Neural cell (in vitro differentiated cells): ENCODE data around the gene SGTA. TPM values are rescaled to one million over a fixed set of nuclear protein-coding genes. Genes with fewer than 3 reads are reported as not detected.

ENCODE experiments used
- H2AFZ ChIP-seq: fragments of 200-600, 300-800 bp; sonication (generic), shearing (Covaris generic); 2 replicates; pipeline ENCODE4 v1.6.0; 2014; ENCODE audit warnings: low read depth, mild to moderate bottlenecking, antibody characterized with exemption, low read length, moderate library complexity
- H3F3A ChIP-seq: fragments of 200-600 bp; shearing (Covaris generic); 2 replicates; pipeline ENCODE4 v1.6.1; 2016; ENCODE audit warnings: mild to moderate bottlenecking, moderate library complexity, mixed read lengths, antibody characterized with exemption, low read length; ENCODE audit not compliant: insufficient read depth, poor library complexity, severe bottlenecking
- H3K27ac ChIP-seq: fragments of 200-600, 300-800 bp; sonication (generic), shearing (Covaris generic); 2 replicates; pipeline ENCODE4 v1.5.1; 2014; ENCODE audit warnings: mild to moderate bottlenecking, low read length, moderate library complexity
- H3K27me3 ChIP-seq: fragments of 300-800, 200-600 bp; sonication (generic), shearing (Covaris generic); 2 replicates; pipeline ENCODE4 v1.6.0; 2014; ENCODE audit warnings: mild to moderate bottlenecking, low read depth, low read length, moderate library complexity; ENCODE audit not compliant: insufficient read depth
- H3K36me3 ChIP-seq: fragments of 300-800, 200-600 bp; sonication (generic), shearing (Covaris generic); 2 replicates; pipeline ENCODE4 v1.5.1; 2014; ENCODE audit warnings: mild to moderate bottlenecking, antibody characterized with exemption, low read length, moderate library complexity; ENCODE audit not compliant: insufficient read depth
- H3K4me2 ChIP-seq: fragments of 300-800, 200-600 bp; sonication (generic), shearing (Covaris generic); 2 replicates; pipeline ENCODE4 v1.6.0; 2014; ENCODE audit warnings: mild to moderate bottlenecking, low read length
- H3K4me3 ChIP-seq: fragments of 300-800, 200-600 bp; sonication (generic), shearing (Covaris generic); 2 replicates; pipeline ENCODE4 v1.5.1; 2014; ENCODE audit warnings: mild to moderate bottlenecking, low read length, moderate library complexity
- H3K79me2 ChIP-seq: fragments of 200-600 bp; shearing (Covaris generic); replicated peaks from 2 replicates; pipeline ENCODE4 v1.6.0; 2014; ENCODE audit warnings: mild to moderate bottlenecking, low read length, moderate library complexity; ENCODE audit not compliant: insufficient read depth
- H3K9ac ChIP-seq: fragments of 300-800, 200-600 bp; sonication (generic), shearing (Covaris generic); 2 replicates; pipeline ENCODE4 v1.6.1; 2016; ENCODE audit warnings: mild to moderate bottlenecking, low read length, mixed read lengths
- H3K9me2 ChIP-seq: fragments of 200-600 bp; shearing (Covaris generic); 2 replicates; pipeline ENCODE4 v1.6.1; 2016; ENCODE audit warnings: mild to moderate bottlenecking, low read length, mixed read lengths; ENCODE audit not compliant: insufficient read depth
- H3K9me3 ChIP-seq: fragments of 200-600, 300-800 bp; sonication (generic), shearing (Covaris generic); 2 replicates; pipeline ENCODE4 v1.6.1; 2016; ENCODE audit warnings: mild to moderate bottlenecking, mixed run types, low read length, moderate library complexity, mixed read lengths
- H4K20me1 ChIP-seq: fragments of 200-600 bp; shearing (Covaris generic); 2 replicates; pipeline ENCODE4 v1.6.1; 2016; ENCODE audit warnings: mild to moderate bottlenecking, mixed run types; ENCODE audit not compliant: insufficient read depth
- EP300 ChIP-seq: fragments of 450-650 bp; conservative IDR thresholded peaks from 2 replicates; pipeline ENCODE4 v1.6.1; 2014; ENCODE audit warnings: antibody characterized with exemption, mild to moderate bottlenecking, moderate library complexity; ENCODE audit not compliant: poor library complexity, severe bottlenecking
- EZH2 ChIP-seq: fragments of 200-600, 300-800 bp; shearing (Covaris generic), sonication (generic); IDR thresholded peaks from 2 replicates; pipeline ENCODE4 v1.6.1; 2014; ENCODE audit warnings: antibody characterized with exemption, low read length, borderline replicate concordance, mild to moderate bottlenecking; ENCODE audit not compliant: insufficient read depth, poor library complexity, severe bottlenecking
- MXI1 ChIP-seq: fragments of 450-650 bp; conservative IDR thresholded peaks from 2 replicates; pipeline ENCODE4 v1.6.1; 2014; ENCODE audit warnings: antibody characterized with exemption, mild to moderate bottlenecking; ENCODE audit not compliant: poor library complexity, severe bottlenecking
- POLR2AphosphoS5 ChIP-seq: IDR thresholded peaks from 2 replicates; pipeline ENCODE4 v1.6.1; 2012
- RAD21 ChIP-seq: fragments of 450-650 bp; conservative IDR thresholded peaks from 2 replicates; pipeline ENCODE4 v1.6.1; 2014; ENCODE audit warnings: antibody characterized with exemption, mild to moderate bottlenecking, moderate library complexity
- SMC3 ChIP-seq: fragments of 450-650 bp; conservative IDR thresholded peaks from 2 replicates; pipeline ENCODE4 v1.6.1; 2014; ENCODE audit warnings: antibody characterized with exemption, mild to moderate bottlenecking, moderate library complexity; ENCODE audit not compliant: poor library complexity
- TAF1 ChIP-seq: IDR thresholded peaks from 2 replicates; pipeline ENCODE4 v1.6.1; 2012; ENCODE audit warnings: low read depth
- polyA plus RNA-seq: library from polyadenylated mRNA; depleted of rRNA; stranded (reverse); fragments of >200 nt; gene quantifications from 2 replicates; pipeline ENCODE4 v1.2.3, GENCODE V29; 2014
- TF ChIP-seq, protein P1 (sequence below): fragments of 450-650 bp; IDR thresholded peaks from 2 replicates; pipeline ENCODE4 v1.5.1; 2014; ENCODE audit warnings: antibody characterized with exemption, mild to moderate bottlenecking, moderate library complexity; ENCODE audit not compliant: poor library complexity, severe bottlenecking
- TF ChIP-seq, protein P2 (sequence below): IDR thresholded peaks from 2 replicates; pipeline ENCODE4 v1.6.1; 2012; ENCODE audit warnings: borderline replicate concordance

SGTA gene
- polyA plus RNA-seq, 1 donor from 2014 or later: 80.6 TPM

DNA sequence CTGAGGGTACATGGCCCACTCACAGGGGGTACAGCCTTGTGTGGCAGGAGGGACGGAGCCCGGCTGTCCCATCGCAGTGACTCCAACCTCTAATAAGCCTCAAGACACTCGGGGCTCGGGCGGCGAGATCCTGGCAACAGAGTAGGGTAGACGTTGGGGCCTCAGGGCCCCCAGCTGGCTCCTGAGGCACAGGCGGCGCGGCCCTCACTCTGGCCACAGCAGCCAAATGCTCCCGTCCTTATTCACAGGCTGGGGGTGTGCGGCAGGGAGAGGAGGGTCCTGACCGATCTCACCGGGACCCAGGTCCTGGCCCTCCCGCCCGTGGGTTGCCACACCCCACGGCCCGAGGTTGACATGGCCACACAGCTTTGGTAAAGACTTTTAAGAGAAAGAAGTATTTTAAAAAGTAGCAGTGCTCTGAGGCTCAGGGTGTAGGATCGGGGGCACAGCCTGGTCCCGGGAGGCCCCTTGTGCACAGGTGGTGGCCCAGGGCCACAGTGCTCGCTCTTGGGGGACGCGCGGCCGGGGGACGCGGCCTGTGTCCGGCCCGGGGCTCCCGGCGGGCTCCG is 50.8 kb downstream of the SGTA start:
- H2AFZ ChIP-seq: no peak overlapping the region
- H3K79me2 ChIP-seq: no peaks in the 10 kb centered on the region
- H3K27me3 ChIP-seq: no peaks in the 10 kb centered on the region
- H3K9ac ChIP-seq: no peak overlapping the region
- H3K9me3 ChIP-seq: no peaks in the 10 kb centered on the region
- H3K27ac ChIP-seq: no peak overlapping the region
- H3K4me2 ChIP-seq: no peak overlapping the region
- TF ChIP-seq MXI1 (no peak), TAF1 (no peak), EP300 (no peak), POLR2AphosphoS5 (no peak), EZH2 (no peak), RAD21 (no peak)
- TF ChIP-seq, protein P1, sequence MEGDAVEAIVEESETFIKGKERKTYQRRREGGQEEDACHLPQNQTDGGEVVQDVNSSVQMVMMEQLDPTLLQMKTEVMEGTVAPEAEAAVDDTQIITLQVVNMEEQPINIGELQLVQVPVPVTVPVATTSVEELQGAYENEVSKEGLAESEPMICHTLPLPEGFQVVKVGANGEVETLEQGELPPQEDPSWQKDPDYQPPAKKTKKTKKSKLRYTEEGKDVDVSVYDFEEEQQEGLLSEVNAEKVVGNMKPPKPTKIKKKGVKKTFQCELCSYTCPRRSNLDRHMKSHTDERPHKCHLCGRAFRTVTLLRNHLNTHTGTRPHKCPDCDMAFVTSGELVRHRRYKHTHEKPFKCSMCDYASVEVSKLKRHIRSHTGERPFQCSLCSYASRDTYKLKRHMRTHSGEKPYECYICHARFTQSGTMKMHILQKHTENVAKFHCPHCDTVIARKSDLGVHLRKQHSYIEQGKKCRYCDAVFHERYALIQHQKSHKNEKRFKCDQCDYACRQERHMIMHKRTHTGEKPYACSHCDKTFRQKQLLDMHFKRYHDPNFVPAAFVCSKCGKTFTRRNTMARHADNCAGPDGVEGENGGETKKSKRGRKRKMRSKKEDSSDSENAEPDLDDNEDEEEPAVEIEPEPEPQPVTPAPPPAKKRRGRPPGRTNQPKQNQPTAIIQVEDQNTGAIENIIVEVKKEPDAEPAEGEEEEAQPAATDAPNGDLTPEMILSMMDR: no peak
- H4K20me1 ChIP-seq: no peaks in the 10 kb centered on the region
- no peak overlapping the region for H3K4me3 ChIP-seq
- H3F3A ChIP-seq: no peaks in the 10 kb centered on the region
- H3K9me2 ChIP-seq: no peaks in the 10 kb centered on the region
- no peaks in the 10 kb centered on the region for H3K36me3 ChIP-seq

DNA sequence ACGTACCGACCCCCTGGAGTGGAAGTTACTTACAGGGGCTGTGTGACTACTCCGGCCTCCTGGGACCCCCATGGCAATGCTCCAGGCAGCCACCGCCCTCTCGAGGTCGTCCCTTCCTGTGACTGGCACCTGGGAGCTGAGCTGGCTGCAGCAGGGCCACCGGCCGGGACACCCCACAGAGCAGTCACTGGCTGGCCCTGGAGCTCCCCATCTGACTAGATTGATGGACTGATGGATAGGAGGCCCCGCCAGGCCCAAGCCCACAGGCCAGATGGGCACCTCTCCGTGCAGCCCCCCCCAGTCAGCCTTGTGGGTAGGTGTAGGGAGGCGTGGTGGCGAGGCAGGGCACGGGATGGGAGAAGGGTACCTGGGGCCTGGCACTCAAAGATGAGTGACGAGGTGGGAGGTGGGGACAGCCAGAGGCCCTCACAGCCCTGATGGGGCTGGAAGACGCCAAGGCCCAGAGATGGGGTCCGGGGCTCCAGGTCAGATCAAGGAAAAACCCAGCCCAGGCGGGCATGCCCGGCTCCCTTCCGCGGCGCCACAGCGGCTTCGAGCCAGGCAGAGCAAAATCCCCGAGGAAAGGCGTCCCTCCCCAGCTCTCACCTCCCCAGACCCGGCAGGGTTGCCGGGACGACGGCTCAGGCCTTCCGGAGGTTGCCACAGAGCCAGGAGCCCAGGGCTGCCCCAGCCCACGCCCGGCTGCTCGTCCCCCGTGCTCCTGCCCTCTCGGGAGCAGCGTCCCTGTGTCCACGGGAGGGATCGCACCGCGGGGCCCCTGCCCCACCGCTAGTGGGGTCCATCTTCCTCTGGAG is 51.7 kb downstream of the SGTA start:
- Histone ChIP-seq H3K9ac (no peak overlapping the region), H3K4me3 (no peak overlapping the region), H3F3A (no peaks in the 10 kb centered on the region), H2AFZ (no peak overlapping the region), H3K27ac (no peak overlapping the region), H3K79me2 (no peaks in the 10 kb centered on the region), H4K20me1 (no peaks in the 10 kb centered on the region), H3K36me3 (no peaks in the 10 kb centered on the region), H3K9me3 (no peaks in the 10 kb centered on the region), H3K9me2 (no peaks in the 10 kb centered on the region), H3K27me3 (no peaks in the 10 kb centered on the region), H3K4me2 (no peak overlapping the region)
- TF ChIP-seq MXI1 (no peak), SMC3 (no peak), POLR2AphosphoS5 (no peak), EZH2 (no peak), TAF1 (no peak), RAD21 (no peak), EP300 (no peak)
- TF ChIP-seq, protein P1: no peak
- TF ChIP-seq, protein P2, sequence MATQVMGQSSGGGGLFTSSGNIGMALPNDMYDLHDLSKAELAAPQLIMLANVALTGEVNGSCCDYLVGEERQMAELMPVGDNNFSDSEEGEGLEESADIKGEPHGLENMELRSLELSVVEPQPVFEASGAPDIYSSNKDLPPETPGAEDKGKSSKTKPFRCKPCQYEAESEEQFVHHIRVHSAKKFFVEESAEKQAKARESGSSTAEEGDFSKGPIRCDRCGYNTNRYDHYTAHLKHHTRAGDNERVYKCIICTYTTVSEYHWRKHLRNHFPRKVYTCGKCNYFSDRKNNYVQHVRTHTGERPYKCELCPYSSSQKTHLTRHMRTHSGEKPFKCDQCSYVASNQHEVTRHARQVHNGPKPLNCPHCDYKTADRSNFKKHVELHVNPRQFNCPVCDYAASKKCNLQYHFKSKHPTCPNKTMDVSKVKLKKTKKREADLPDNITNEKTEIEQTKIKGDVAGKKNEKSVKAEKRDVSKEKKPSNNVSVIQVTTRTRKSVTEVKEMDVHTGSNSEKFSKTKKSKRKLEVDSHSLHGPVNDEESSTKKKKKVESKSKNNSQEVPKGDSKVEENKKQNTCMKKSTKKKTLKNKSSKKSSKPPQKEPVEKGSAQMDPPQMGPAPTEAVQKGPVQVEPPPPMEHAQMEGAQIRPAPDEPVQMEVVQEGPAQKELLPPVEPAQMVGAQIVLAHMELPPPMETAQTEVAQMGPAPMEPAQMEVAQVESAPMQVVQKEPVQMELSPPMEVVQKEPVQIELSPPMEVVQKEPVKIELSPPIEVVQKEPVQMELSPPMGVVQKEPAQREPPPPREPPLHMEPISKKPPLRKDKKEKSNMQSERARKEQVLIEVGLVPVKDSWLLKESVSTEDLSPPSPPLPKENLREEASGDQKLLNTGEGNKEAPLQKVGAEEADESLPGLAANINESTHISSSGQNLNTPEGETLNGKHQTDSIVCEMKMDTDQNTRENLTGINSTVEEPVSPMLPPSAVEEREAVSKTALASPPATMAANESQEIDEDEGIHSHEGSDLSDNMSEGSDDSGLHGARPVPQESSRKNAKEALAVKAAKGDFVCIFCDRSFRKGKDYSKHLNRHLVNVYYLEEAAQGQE: no peak
